Measurements from ENCODE around the gene NUP160.

DNA sequence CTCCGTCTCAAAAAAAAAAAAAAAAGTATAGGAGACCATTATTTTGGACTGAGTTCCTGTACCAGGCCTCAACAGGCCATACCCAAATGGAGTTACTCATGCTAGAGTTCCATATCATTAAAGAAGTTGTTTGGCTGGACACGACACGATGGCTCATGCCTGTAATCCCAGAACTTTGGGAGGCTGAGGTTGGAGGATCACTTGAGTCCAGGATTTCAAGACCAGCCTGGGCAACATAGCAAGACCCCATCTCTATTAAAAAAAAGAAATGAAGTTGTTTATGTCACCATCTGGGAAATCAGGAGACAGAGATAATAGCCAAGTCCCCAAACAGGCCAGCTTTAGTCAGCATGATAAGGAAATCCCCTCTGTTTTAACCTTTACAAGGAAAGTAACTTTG lies 74.3 kb downstream of the NUP160 start:
- TF ChIP-seq POLR2A (IDR thresholded peaks at IDR 0.05): no peak
- TF ChIP-seq, protein P1, sequence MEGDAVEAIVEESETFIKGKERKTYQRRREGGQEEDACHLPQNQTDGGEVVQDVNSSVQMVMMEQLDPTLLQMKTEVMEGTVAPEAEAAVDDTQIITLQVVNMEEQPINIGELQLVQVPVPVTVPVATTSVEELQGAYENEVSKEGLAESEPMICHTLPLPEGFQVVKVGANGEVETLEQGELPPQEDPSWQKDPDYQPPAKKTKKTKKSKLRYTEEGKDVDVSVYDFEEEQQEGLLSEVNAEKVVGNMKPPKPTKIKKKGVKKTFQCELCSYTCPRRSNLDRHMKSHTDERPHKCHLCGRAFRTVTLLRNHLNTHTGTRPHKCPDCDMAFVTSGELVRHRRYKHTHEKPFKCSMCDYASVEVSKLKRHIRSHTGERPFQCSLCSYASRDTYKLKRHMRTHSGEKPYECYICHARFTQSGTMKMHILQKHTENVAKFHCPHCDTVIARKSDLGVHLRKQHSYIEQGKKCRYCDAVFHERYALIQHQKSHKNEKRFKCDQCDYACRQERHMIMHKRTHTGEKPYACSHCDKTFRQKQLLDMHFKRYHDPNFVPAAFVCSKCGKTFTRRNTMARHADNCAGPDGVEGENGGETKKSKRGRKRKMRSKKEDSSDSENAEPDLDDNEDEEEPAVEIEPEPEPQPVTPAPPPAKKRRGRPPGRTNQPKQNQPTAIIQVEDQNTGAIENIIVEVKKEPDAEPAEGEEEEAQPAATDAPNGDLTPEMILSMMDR (IDR thresholded peaks at IDR 0.05): no peak
